ENCODE data around the gene ETFRF1.

The ETFRF1 gene

DNA sequence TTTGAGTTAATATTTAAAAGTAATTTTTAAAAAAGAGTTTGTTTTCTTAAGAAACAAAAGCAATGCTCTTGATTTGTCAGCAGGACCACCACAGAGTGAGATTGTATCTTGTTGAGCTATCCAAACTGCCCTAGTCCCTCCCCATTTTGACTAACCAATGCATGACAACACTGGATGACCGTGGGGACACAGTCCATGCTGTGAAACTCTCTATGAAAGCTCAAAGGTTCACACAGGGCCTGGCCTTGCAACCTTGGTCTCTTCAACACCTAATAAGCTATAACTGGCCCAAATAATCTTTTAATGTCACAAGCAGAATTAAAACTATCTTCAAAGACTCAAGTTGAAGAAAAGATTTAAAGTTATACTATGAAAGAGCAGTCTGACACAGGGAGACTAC lies 13.5 kb downstream of the ETFRF1 start:
- in situ Hi-C loops (cut with HindIII; ENCODE audit: low sequenced_read_pairs) = no loop called here

GRCh38 chr12:25213338-25213737 lies 18.3 kb downstream of the ETFRF1 start:
- in situ Hi-C loops (cut with HindIII; ENCODE audit: low sequenced_read_pairs) = no loop called here

DNA sequence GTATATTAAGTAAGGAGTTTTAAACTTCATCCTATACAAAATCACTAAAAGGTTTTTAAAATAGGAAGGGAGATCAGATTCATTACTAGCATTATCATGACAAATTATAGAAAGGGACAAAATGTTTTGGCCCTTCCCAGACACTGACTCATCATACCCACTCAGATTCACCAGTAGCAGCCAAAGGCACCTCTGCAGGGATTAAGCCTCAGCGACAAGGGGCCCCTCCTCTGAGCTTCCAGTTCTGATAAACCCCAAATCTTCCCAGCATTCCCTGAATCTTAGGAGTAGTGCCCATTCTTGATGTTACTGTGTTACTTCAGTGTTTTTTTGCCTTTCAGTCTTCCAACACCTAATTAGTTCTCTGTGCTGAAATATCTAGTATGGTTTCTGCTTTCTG lies 41.2 kb downstream of the ETFRF1 start:
- in situ Hi-C loops (cut with HindIII; ENCODE audit: low sequenced_read_pairs) = no loop called here

DNA sequence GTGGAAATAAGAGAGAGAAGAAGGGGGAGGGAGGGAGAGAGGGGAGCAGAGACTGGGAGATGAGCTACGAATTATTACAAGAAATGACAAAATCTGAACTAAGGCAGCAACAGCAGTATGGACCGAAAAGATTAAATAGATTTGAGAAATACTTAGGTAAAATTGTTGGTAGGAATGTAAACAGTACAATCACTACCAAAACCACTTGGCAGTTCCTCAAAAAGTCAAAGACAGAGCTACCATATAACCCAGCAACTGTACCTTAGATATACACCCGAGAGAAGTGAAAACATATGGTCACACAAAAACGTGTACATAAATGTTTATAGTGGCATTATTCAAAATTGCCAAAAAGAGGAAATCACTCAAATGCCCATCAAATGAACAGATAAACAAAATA lies 41.6 kb downstream of the ETFRF1 start:
- in situ Hi-C loops (cut with HindIII; ENCODE audit: low sequenced_read_pairs) = no loop called here

DNA sequence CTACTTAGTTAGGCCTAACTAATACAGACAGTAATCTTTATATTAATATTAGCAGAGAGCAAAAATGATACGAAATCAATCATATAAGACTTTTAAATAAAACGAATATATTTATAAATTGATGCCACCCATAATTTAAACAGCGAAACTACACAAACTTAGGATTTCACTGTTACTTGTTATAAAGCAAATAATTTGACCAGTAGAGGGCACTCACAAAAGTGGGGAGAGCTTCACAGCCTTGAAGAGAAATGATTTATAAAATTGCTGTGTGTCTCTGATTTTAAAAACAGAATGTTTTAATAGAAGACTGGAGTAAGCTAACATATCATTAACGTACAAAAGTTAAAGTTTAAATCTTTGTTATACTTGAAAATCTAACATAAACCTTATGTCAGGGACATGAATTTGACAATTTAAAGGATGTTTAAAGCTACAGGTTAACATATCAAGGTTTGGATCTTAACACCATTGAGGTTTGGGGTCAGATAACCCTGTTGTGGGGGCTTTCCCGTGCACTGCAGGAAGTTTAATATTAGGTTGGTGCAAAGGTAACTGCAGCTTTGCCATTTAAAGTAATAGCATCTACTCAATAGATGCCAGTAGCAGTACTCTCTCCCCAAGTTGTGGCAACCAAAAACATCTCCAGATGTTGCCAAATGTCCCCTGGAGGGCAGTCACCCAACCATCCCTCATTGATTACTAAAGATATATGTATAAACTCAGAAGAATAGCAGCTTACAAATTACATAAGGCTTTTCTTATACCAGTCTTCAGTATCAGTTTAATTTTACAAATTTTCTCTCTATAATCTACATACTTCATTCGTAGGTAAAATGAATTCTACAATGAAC lies 46.4 kb downstream of the ETFRF1 start:
- in situ Hi-C loops (cut with HindIII; ENCODE audit: low sequenced_read_pairs) = no loop called here

GRCh38 chr12:25242981-25243679 lies 48.1 kb downstream of the ETFRF1 start:
- in situ Hi-C loops (cut with HindIII; ENCODE audit: low sequenced_read_pairs) = no loop called here

- in situ Hi-C loops (cut with HindIII; ENCODE audit: low sequenced_read_pairs) = no loop called here
These were observed 48.6 kb downstream of the ETFRF1 start for GRCh38 chr12:25243680-25243990.

- in situ Hi-C loops (cut with HindIII; ENCODE audit: low sequenced_read_pairs) = no loop called here
These were observed 50.5 kb downstream of the ETFRF1 start for GRCh38 chr12:25245491-25245890.

GRCh38 chr12:25248137-25248536 lies 53.1 kb downstream of the ETFRF1 start:
- in situ Hi-C loops (cut with HindIII; ENCODE audit: low sequenced_read_pairs) = no loop called here

DNA sequence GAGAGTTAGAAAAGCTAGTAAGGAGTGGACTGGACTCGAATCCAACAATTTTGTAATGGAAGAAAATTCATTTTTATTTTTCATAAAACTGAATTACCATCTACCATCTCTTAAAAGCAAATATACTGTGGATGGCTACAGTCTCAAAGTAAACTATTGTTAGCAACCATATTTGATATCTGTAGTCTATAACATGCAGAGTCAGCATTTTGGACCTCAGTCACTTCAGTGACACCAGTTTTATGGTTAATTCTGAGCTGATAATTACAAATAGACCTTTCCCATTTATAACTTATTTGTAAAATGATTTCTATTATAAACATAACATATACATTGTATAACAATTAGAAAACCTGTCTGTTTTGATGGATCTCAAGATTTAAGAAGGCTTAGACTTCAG lies 53.7 kb downstream of the ETFRF1 start:
- in situ Hi-C loops (cut with HindIII; ENCODE audit: low sequenced_read_pairs) = no loop called here

DNA sequence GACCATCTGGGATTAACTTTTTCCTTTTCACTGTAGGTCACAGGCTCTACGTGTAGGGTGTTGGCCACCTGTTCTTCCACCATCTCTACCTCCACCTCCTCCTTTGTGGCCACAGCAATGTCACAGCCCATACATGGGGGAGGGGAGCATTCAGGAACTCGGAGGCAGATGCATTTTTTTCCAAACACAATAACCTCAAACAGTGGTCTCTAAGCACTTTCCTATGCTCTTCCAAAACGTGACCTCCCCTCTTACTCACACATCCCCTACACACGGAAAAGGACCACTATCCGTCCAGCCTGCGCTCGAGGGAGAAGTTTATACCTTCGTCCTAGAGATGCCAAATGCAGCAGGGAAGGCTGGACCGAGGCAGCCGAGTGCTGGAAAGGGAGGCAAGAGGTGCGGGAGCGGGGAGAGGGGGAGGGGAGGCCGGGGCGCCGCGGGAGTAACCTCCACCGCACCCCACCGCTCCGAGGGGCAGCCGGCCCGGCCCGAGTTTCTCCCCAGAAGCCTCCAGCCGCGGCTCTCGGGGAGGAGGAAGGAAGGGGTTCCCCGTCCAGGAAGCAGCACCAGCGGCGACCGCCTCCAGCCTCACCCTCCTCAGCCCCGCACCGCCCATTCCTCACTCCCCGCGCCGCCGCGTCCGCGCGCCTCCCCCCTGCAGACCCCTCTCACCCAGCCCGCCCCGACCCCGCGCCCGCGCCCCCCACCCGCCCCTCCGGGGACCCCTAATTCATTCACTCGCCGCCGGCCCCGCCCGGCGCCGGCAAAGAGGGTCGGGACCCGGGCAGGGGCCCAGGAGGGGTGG lies 55.1 kb downstream of the ETFRF1 start:
- in situ Hi-C loops (cut with HindIII; ENCODE audit: low sequenced_read_pairs) = no loop called here

GRCh38 chr12:25250744-25251730 lies 56.0 kb downstream of the ETFRF1 start, which contains the start of gene KRAS:
Gene KRAS (minus strand): TSS chr12:25250929.
- in situ Hi-C loops (cut with HindIII; ENCODE audit: low sequenced_read_pairs) = no loop called here

DNA sequence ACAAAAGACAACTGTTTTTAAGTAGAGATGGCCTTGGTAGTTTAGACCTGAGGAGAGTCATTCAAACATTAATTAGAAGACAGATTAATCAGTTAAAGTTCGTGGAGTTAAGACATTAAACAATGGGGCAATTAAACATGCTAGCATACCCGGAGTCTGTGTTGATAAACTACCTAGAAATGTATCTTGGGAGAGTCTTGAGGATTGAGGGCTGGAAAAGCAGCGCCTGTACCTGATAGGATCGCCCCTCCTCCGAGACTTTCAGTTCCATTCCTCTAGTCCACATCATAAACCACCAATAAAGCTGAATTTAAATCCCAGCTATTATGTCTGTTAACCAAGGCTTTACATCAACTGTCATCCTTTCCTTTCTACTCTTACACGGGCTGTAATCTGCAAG lies 56.7 kb downstream of the ETFRF1 start:
- in situ Hi-C loops (cut with HindIII; ENCODE audit: low sequenced_read_pairs) = no loop called here

GRCh38 chr12:25252946-25253345 lies 57.9 kb downstream of the ETFRF1 start:
- in situ Hi-C loops (cut with HindIII; ENCODE audit: low sequenced_read_pairs) = no loop called here

DNA sequence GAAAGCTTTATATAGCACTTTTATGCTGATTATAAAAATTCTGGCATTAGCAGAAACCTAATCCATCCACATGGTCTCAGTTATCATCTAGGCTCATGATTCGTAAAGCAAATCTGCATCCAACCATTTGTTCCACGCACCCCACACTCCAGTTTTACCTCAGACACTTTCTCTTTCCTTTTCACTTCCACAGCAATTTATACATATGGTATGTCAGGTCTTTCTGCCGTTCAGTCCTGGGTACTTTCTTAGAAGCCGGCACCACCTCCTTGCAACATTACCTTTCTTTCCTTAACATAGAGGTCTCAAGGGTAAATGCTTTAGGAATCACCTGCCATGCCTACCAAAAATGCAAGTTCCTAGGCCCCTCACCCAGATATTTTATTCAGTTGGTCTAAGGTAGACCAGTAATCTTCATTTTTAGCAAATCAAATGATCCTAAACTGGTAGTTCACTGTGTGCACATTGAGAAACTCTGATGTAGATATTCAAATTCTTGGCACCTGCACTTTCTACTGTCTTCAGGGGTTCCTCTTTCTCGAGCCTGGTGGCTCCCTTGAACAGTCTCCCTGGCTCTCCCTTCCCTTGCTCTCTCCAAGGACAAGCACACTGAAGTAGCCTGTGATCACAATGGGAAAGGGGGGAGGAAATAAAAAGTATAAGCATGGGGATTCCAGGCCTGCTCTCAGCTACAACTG lies 58.5 kb downstream of the ETFRF1 start:
- in situ Hi-C loops (cut with HindIII; ENCODE audit: low sequenced_read_pairs) = no loop called here

- in situ Hi-C loops (cut with HindIII; ENCODE audit: low sequenced_read_pairs) = no loop called here
These were observed 59.3 kb downstream of the ETFRF1 start for GRCh38 chr12:25254271-25254880.

Measured in DLD1 (cell line).